Measurements from ENCODE around the gene TRO. TPM values are rescaled to one million over a fixed set of nuclear protein-coding genes. Genes with fewer than 3 reads are reported as not detected.

Gene TRO
- polyA plus RNA-seq, 1 donor from 2014 or later, result 361 TPM

DNA sequence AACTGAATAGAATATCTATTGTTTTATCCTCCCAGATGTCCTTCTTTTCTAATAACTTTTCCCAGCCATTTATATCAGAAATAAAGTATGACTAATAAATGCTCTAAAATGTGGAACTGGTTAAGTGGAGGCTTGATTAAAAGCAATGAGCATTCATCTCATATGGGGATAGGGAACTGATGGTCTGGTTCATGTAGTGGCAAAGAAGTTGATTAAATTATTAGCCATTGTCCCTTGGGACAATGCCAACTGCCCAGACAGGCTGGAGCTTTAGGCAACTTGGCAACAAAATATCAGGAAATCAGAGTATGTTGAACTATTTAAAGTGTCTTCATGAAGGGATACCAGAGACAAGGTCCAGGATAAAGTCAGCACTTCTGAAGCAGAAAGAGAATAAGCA lies 24.2 kb downstream of the TRO start:
- no peak overlapping the region for H3K4me3 ChIP-seq (ENCODE audit: low read length)
- H3K79me2 ChIP-seq (replicated peaks; ENCODE audit: insufficient read depth, low read length), result no peaks in the 10 kb centered on the region
- no peak overlapping the region for H3K9ac ChIP-seq (ENCODE audit: low read length)
- H2AFZ ChIP-seq (ENCODE audit: low read depth, low read length), result no peak overlapping the region
- no peaks in the 10 kb centered on the region for H3K9me3 ChIP-seq (ENCODE audit: low read length)
- H3K9me2 ChIP-seq (ENCODE audit: insufficient read depth, low read length), result no peaks in the 10 kb centered on the region
- H3K27ac ChIP-seq (ENCODE audit: low read length), result no peak overlapping the region
- no peaks in the 10 kb centered on the region for H3F3A ChIP-seq (ENCODE audit: insufficient read depth, low read length, poor library complexity, severe bottlenecking)
- H3K36me3 ChIP-seq (ENCODE audit: insufficient read depth, low read length), result no peaks in the 10 kb centered on the region
- H4K20me1 ChIP-seq (ENCODE audit: insufficient read depth), result no peaks in the 10 kb centered on the region
- no peak for TF ChIP-seq EP300 (conservative IDR thresholded peaks at IDR 0.05; ENCODE audit: poor library complexity, severe bottlenecking)
- TF ChIP-seq, protein P1, sequence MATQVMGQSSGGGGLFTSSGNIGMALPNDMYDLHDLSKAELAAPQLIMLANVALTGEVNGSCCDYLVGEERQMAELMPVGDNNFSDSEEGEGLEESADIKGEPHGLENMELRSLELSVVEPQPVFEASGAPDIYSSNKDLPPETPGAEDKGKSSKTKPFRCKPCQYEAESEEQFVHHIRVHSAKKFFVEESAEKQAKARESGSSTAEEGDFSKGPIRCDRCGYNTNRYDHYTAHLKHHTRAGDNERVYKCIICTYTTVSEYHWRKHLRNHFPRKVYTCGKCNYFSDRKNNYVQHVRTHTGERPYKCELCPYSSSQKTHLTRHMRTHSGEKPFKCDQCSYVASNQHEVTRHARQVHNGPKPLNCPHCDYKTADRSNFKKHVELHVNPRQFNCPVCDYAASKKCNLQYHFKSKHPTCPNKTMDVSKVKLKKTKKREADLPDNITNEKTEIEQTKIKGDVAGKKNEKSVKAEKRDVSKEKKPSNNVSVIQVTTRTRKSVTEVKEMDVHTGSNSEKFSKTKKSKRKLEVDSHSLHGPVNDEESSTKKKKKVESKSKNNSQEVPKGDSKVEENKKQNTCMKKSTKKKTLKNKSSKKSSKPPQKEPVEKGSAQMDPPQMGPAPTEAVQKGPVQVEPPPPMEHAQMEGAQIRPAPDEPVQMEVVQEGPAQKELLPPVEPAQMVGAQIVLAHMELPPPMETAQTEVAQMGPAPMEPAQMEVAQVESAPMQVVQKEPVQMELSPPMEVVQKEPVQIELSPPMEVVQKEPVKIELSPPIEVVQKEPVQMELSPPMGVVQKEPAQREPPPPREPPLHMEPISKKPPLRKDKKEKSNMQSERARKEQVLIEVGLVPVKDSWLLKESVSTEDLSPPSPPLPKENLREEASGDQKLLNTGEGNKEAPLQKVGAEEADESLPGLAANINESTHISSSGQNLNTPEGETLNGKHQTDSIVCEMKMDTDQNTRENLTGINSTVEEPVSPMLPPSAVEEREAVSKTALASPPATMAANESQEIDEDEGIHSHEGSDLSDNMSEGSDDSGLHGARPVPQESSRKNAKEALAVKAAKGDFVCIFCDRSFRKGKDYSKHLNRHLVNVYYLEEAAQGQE (IDR thresholded peaks at IDR 0.05; ENCODE audit: borderline replicate concordance), result no peak
- TF ChIP-seq, protein P2, sequence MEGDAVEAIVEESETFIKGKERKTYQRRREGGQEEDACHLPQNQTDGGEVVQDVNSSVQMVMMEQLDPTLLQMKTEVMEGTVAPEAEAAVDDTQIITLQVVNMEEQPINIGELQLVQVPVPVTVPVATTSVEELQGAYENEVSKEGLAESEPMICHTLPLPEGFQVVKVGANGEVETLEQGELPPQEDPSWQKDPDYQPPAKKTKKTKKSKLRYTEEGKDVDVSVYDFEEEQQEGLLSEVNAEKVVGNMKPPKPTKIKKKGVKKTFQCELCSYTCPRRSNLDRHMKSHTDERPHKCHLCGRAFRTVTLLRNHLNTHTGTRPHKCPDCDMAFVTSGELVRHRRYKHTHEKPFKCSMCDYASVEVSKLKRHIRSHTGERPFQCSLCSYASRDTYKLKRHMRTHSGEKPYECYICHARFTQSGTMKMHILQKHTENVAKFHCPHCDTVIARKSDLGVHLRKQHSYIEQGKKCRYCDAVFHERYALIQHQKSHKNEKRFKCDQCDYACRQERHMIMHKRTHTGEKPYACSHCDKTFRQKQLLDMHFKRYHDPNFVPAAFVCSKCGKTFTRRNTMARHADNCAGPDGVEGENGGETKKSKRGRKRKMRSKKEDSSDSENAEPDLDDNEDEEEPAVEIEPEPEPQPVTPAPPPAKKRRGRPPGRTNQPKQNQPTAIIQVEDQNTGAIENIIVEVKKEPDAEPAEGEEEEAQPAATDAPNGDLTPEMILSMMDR (IDR thresholded peaks at IDR 0.05; ENCODE audit: poor library complexity, severe bottlenecking), result no peak
- TF ChIP-seq EZH2 (IDR thresholded peaks at IDR 0.05; ENCODE audit: borderline replicate concordance, insufficient read depth, low read length, poor library complexity, severe bottlenecking), result no peak
- no peak for TF ChIP-seq MXI1 (conservative IDR thresholded peaks at IDR 0.05; ENCODE audit: poor library complexity, severe bottlenecking)
- TF ChIP-seq POLR2AphosphoS5 (IDR thresholded peaks at IDR 0.05), result no peak
- no peak overlapping the region for H3K4me2 ChIP-seq (ENCODE audit: low read length)
- H3K27me3 ChIP-seq (ENCODE audit: insufficient read depth, low read depth, low read length), result no peaks in the 10 kb centered on the region

DNA sequence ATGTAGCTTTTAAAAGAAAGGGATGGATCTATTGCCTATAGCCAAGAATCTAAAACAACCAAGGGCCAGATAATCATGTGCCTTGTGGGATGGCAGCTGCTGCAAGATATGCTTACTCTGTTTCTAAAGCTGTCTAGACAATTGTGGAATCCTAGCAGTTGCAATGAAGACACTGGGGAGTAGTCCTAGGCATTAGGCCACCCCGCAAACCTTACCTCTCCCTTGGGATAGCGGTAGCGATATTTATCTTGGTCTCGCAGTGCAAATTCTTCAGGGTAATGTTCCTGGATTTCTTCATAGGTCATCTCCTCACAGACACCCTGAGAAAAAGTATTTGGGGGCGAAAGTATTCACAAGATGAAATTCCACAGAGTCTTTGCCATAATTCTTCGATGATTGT lies 24.6 kb downstream of the TRO start:
- Histone ChIP-seq H3K9ac (ENCODE audit: low read length) (no peak overlapping the region), H3K36me3 (ENCODE audit: insufficient read depth, low read length) (no peaks in the 10 kb centered on the region), H2AFZ (ENCODE audit: low read depth, low read length) (no peak overlapping the region), H3K79me2 (replicated peaks; ENCODE audit: insufficient read depth, low read length) (no peaks in the 10 kb centered on the region), H3K4me2 (ENCODE audit: low read length) (no peak overlapping the region), H3K27me3 (ENCODE audit: insufficient read depth, low read depth, low read length) (no peaks in the 10 kb centered on the region), H3K27ac (ENCODE audit: low read length) (no peak overlapping the region), H3K9me2 (ENCODE audit: insufficient read depth, low read length) (no peaks in the 10 kb centered on the region), H3F3A (ENCODE audit: insufficient read depth, low read length, poor library complexity, severe bottlenecking) (no peaks in the 10 kb centered on the region), H3K9me3 (ENCODE audit: low read length) (no peaks in the 10 kb centered on the region), H4K20me1 (ENCODE audit: insufficient read depth) (no peaks in the 10 kb centered on the region), H3K4me3 (ENCODE audit: low read length) (no peak overlapping the region)
- TF ChIP-seq EP300 (conservative IDR thresholded peaks at IDR 0.05; ENCODE audit: poor library complexity, severe bottlenecking) (no peak), TAF1 (IDR thresholded peaks at IDR 0.05; ENCODE audit: low read depth) (no peak), POLR2AphosphoS5 (IDR thresholded peaks at IDR 0.05) (no peak), RAD21 (conservative IDR thresholded peaks at IDR 0.05) (no peak), EZH2 (IDR thresholded peaks at IDR 0.05; ENCODE audit: borderline replicate concordance, insufficient read depth, low read length, poor library complexity, severe bottlenecking) (no peak), SMC3 (conservative IDR thresholded peaks at IDR 0.05; ENCODE audit: poor library complexity) (no peak)
- TF ChIP-seq, protein P1 (IDR thresholded peaks at IDR 0.05; ENCODE audit: borderline replicate concordance), result no peak
- TF ChIP-seq, protein P2 (IDR thresholded peaks at IDR 0.05; ENCODE audit: poor library complexity, severe bottlenecking), result no peak

All from neural cell (in vitro differentiated cells).